Small intestine (tissue), 7 donors: ENCODE data around the gene CCDC13. TPM values are rescaled to one million over a fixed set of nuclear protein-coding genes. Genes with fewer than 3 reads are reported as not detected.

Experiments used
- DNase-seq, 2 donors: peaks; one replicate each; pipeline versions ENCODE4 v3.0.0 to v3.0.0-alpha.2; 2013
- FAIRE-seq: peaks from 2 replicates; lab custom pipeline; 2012; peaks lifted over from hg19 to GRCh38; lab: Jason Lieb, UNC
- H3K27ac ChIP-seq, 3 donors: one replicate each; pipeline ENCODE4 v1.5.1; 2013; ENCODE audit warnings: low read length in 2 of 3, mild to moderate bottlenecking in 2 of 3, control low read depth in 1 of 3, inconsistent platforms in 1 of 3, low read depth in 1 of 3, moderate library complexity in 1 of 3
- H3K27me3 ChIP-seq, 3 donors: one replicate each; pipeline ENCODE4 v1.6.1; 2013; ENCODE audit warnings: low read length in 3 of 3, inconsistent platforms in 1 of 3; ENCODE audit not compliant: control insufficient read depth in 3 of 3, insufficient read depth in 3 of 3
- H3K36me3 ChIP-seq, 3 donors: one replicate each; pipeline ENCODE4 v1.6.1; 2013; ENCODE audit warnings: low read length in 3 of 3, inconsistent platforms in 1 of 3, low read depth in 1 of 3, mild to moderate bottlenecking in 1 of 3, moderate library complexity in 1 of 3; ENCODE audit not compliant: control insufficient read depth in 3 of 3, insufficient read depth in 2 of 3
- H3K4me1 ChIP-seq, 3 donors: one replicate each; pipeline ENCODE4 v1.6.1; 2013; ENCODE audit warnings: low read length in 2 of 3, inconsistent platforms in 1 of 3, low read depth in 1 of 3, mild to moderate bottlenecking in 1 of 3, moderate library complexity in 1 of 3; ENCODE audit not compliant: control insufficient read depth in 3 of 3, insufficient read depth in 2 of 3
- H3K4me3 ChIP-seq, 3 donors: one replicate each; pipeline ENCODE4 v1.5.1; 2013; ENCODE audit warnings: low read length in 3 of 3, control low read depth in 1 of 3, inconsistent platforms in 1 of 3, low read depth in 1 of 3, mild to moderate bottlenecking in 1 of 3, moderate library complexity in 1 of 3
- H3K9me3 ChIP-seq, 2 donors: one replicate each; pipeline ENCODE4 v1.6.1; 2013; ENCODE audit warnings: low read depth in 1 of 2, low read length in 1 of 2; ENCODE audit not compliant: control insufficient read depth in 2 of 2, insufficient read depth in 1 of 2
- WGBS, 3 donors: extraction: QIAGEN DNeasy Blood & Tissue Kit; methylation state at CpG; one replicate each; pipeline ENCODE4 v1.1.7; 2013; 5-methylcytosine and 5-hydroxymethylcytosine counted together
- polyA plus RNA-seq, 4 donors: library from polyadenylated mRNA; stranded (reverse) in 3 of 4; unstranded in 1 of 4; fragments of 200-250 nt in 3 of 4; fragments of 120-200 nt in 1 of 4; gene quantifications; one replicate each; pipeline versions ENCODE4 v1.2.1 to v1.2.3, GENCODE V29; 2013
- donor health status: healthy with polysubstance abuse.
- donor health status: control.
- donor health status: control.
- donor health status: Bipolar disorder and iron deficiency.
- donor health status: healthy.

The CCDC13 gene
- polyA plus RNA-seq, 4 donors = 0.37 to 2.7 (median 0.66) TPM

- 69 to 74% (median 71%) methylated on average over 4 of the region's 4 CpGs for WGBS, 3 donors
- DNase-seq (no peak), FAIRE-seq (no peak)
- no peaks in the 10 kb centered on the region for H3K4me1 ChIP-seq
- no peaks in the 10 kb centered on the region for H3K36me3 ChIP-seq
- no peaks in the 10 kb centered on the region for H3K9me3 ChIP-seq
- no peak overlapping the region for H3K27ac ChIP-seq
- no peak overlapping the region for H3K4me3 ChIP-seq
- H3K27me3 ChIP-seq = peaks cover 0 to 3% (median 0%) of the 10 kb centered on the region in 3 donors
Measured at GRCh38 chr3:42732196-42732828, 40.7 kb downstream of the CCDC13 start.

- 72 to 81% (median 80%) methylated on average over 6 of the region's 6 CpGs for WGBS, 3 donors
- Histone ChIP-seq H3K4me1 (no peaks in the 10 kb centered on the region), H3K27me3 (peaks cover 0 to 3% (median 0%) of the 10 kb centered on the region in 3 donors), H3K9me3 (no peaks in the 10 kb centered on the region), H3K36me3 (no peaks in the 10 kb centered on the region), H3K27ac (no peak overlapping the region), H3K4me3 (no peak overlapping the region)
- no peak for DNase-seq
- no peak for FAIRE-seq
Measured at GRCh38 chr3:42731476-42732195, 41.4 kb downstream of the CCDC13 start.

- Histone ChIP-seq H3K27ac (no peak overlapping the region), H3K9me3 (no peaks in the 10 kb centered on the region), H3K4me1 (no peaks in the 10 kb centered on the region), H3K36me3 (no peaks in the 10 kb centered on the region), H3K4me3 (no peak overlapping the region), H3K27me3 (no peaks in the 10 kb centered on the region)
- DNase-seq (no peak), FAIRE-seq (no peak)
- 81 to 82% (median 81%) methylated on average over 3 of the region's 3 CpGs for WGBS, 3 donors
Measured at GRCh38 chr3:42730706-42731420, 42.2 kb downstream of the CCDC13 start.

GRCh38 chr3:42730294-42730693 is 42.8 kb downstream of the CCDC13 start:
- no peaks in the 10 kb centered on the region for H3K36me3 ChIP-seq
- H3K27ac ChIP-seq = no peak overlapping the region
- no peaks in the 10 kb centered on the region for H3K27me3 ChIP-seq
- no peaks in the 10 kb centered on the region for H3K9me3 ChIP-seq
- no peaks in the 10 kb centered on the region for H3K4me1 ChIP-seq
- H3K4me3 ChIP-seq = no peak overlapping the region
- FAIRE-seq (no peak), DNase-seq (no peak)
- WGBS, 3 donors = 88 to 91% (median 90%) methylated on average over 11 of the region's 11 CpGs

GRCh38 chr3:42729404-42730145 is 43.5 kb downstream of the CCDC13 start:
- H3K4me1 ChIP-seq = no peaks in the 10 kb centered on the region
- FAIRE-seq (no peak), DNase-seq (no peak)
- H3K27me3 ChIP-seq = no peaks in the 10 kb centered on the region
- H3K9me3 ChIP-seq = no peaks in the 10 kb centered on the region
- H3K4me3 ChIP-seq = no peak overlapping the region
- H3K36me3 ChIP-seq = no peaks in the 10 kb centered on the region
- 69 to 81% (median 75%) methylated on average over 6 of the region's 6 CpGs for WGBS, 3 donors
- H3K27ac ChIP-seq = no peak overlapping the region

- DNase-seq = no peak
- no peak for FAIRE-seq
- 72 to 85% (median 80%) methylated on average over 3 of the region's 3 CpGs for WGBS, 3 donors
- no peak overlapping the region for H3K27ac ChIP-seq
- no peaks in the 10 kb centered on the region for H3K36me3 ChIP-seq
- H3K4me3 ChIP-seq = no peak overlapping the region
- H3K27me3 ChIP-seq = no peaks in the 10 kb centered on the region
- H3K4me1 ChIP-seq = no peaks in the 10 kb centered on the region
- no peaks in the 10 kb centered on the region for H3K9me3 ChIP-seq
Measured at GRCh38 chr3:42728668-42729364, 44.2 kb downstream of the CCDC13 start.

- no peak for FAIRE-seq
- no peak for DNase-seq
- Histone ChIP-seq H3K9me3 (no peaks in the 10 kb centered on the region), H3K27ac (no peak overlapping the region), H3K27me3 (no peaks in the 10 kb centered on the region), H3K4me1 (no peaks in the 10 kb centered on the region), H3K4me3 (no peak overlapping the region), H3K36me3 (no peaks in the 10 kb centered on the region)
- WGBS, 3 donors = 24 to 35% (median 35%) methylated on average over 3 of the region's 3 CpGs
Measured at GRCh38 chr3:42728056-42728455, 45.0 kb downstream of the CCDC13 start.
